NB4 (cell line): ENCODE data around the gene KLF16.

Experiments used
- MAX ChIP-seq: IDR thresholded peaks from 2 replicates; pipeline ENCODE4 v1.6.1; 2011; ENCODE audit warnings: low read depth, low read length
- MYC ChIP-seq: IDR thresholded peaks from 2 replicates; pipeline ENCODE4 v1.6.1; 2011; ENCODE audit warnings: low read depth, low read length
- TF ChIP-seq, protein P1 (sequence below): IDR thresholded peaks from one replicate; pipeline ENCODE4 v1.5.1; 2012; ENCODE audit warnings: low read depth, low read length

DNA sequence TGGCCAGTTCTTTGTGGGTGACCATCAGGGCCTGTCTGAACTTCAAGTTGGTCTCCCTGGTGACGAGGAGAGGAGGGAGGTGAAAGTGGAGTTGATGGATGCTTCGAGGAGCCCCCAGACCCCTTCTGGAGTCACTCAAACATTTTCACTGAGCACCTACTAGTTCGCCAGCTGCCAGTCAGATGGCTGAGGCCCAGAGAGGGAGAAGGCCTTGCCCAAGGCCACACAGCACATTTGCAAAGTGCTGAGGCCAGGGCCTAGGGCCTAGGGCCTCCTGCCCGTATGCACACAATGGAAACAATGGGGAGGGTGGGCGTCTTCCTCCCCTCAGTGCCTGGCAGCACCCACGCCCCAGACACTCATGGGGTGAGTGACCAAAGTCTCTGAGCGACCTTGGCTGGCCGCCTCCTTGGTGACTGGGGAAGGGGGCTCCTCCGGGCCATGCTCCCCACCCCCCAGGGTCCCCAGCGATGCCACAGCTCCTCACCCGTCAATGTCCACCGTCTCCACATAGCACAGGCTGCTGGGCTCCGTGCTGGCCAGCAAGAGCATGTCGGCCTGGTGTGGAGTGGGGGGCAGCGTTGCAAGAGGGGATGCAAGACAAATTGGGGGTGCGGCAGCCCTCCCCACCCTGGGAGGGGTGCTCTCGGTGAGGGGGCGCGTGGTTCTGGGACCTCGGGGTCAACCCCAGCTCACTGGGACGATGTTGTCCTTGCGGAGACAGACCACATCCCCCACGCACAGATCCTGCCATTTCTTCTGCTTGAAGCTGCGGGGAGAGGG is 57.8 kb downstream of the KLF16 start:
- no peak for TF ChIP-seq MYC
- no peak for TF ChIP-seq MAX
- TF ChIP-seq, protein P1, sequence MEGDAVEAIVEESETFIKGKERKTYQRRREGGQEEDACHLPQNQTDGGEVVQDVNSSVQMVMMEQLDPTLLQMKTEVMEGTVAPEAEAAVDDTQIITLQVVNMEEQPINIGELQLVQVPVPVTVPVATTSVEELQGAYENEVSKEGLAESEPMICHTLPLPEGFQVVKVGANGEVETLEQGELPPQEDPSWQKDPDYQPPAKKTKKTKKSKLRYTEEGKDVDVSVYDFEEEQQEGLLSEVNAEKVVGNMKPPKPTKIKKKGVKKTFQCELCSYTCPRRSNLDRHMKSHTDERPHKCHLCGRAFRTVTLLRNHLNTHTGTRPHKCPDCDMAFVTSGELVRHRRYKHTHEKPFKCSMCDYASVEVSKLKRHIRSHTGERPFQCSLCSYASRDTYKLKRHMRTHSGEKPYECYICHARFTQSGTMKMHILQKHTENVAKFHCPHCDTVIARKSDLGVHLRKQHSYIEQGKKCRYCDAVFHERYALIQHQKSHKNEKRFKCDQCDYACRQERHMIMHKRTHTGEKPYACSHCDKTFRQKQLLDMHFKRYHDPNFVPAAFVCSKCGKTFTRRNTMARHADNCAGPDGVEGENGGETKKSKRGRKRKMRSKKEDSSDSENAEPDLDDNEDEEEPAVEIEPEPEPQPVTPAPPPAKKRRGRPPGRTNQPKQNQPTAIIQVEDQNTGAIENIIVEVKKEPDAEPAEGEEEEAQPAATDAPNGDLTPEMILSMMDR = no peak
